Ramos (cell line): ENCODE measurements around the gene SRGAP3.

ENCODE experiments used
- in situ Hi-C: fragments of 300-500 bp; cut with MboI; formaldehyde crosslinking; loops from one replicate; pipeline ENCODE4 v1.14.3; 2022; ENCODE audit warnings: low sequenced_read_pairs; ENCODE audit not compliant: unreplicated experiment

The SRGAP3 gene

DNA sequence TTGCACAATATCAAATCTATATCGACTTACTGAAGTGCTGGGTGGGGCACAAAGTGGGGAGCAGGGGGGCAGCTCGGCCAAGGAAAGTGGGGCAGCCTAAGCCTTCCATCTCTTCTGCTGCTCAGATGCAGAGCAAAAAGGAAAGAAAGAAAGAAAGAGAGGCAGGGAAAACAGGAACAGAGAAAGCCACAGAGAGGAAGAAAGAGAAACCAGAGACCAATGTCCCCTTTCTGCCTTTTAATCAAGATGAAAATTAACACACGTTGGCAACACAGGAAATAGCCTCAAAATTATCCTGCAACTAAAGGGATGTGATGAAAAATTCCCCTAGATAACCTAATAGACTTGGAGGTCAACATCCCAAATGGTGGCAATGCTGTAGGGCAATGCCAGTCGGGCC, 214.0 kb downstream of the SRGAP3 start:
- in situ Hi-C loops: no loop called here

DNA sequence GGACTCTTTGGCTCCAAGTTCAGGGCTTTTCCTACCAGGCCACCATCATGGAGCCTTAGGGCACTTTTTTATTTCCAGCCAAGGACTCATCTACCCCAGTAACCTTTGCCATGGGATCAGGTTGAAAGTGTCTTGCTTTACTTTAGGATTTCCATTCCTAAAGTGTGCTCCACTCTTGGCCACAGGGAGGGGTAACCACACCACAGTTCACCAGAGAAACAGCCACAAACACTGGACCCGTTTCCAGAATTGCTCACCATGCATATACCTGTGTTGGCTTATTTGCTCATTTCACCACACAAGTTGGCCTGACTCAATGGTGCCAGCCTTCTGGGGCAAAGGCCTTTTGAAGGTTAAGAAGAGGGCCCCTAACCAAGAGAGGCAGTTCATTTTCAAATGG, 215.6 kb downstream of the SRGAP3 start:
- in situ Hi-C loops: no loop called here

DNA sequence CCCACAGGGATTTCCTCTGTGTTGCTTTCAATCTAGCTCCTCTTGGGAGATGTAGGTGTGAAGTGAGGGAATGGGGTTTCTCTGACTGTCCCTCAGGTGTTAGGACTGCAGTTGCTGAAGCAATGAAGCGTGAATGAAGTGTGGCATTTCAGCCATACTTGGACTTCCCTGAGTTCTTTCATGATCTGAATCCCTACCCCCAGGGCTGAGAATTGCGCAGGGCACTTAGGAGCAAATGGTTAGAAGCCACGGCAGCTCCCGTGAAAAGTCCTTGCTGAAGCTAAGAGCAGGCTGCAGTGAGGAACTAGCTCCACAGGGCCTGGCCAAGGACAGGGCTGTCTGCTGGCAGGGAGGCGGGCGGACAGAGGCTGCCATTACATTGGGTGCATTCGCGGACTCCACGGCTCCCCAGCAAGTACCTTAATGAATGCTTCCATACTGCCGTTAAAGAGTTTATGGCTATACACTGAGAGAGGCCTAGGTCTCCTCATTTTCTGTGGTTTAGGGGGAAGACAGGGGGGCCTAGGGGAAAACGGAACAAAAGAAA, 217.1 kb downstream of the SRGAP3 start:
- in situ Hi-C loops: no loop called here

DNA sequence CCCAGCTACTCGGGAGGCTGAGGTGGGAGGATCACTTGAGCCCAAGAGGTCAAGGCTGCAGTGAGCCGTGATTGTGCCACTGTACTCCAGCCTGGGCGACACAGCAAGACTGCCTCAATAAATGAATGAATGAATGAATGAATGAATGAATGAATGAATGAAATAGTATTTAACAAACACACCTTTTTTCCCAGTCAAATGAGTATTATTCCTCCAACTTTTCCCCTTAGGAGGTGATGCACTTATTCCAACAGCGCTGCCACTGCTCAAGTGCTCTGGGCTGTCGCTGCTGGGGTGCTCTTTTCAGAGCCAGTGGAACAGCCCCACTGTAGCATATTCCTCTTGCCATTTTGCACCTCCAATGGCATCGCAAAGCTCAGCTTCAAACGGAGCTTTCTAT, 219.4 kb downstream of the SRGAP3 start:
- in situ Hi-C loops: no loop called here

DNA sequence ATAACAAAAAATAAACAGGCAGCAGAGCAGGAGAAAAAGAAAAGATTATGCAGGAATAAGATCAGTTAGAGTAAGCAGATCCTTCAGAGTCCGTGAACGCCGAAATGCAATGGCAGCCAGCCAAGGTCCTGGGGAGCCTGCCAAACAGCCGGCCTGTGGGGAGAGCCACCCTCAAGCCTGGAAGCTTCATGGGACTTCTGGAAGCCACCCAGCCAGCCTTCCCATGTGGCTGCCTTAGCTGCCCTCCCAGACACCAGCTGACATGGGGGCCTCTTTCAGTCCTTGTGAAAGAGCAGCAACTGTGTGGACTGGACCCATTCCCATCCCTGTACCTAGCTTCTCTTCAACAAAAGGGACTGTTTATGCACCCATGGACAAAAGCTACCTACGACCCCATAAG, 221.3 kb downstream of the SRGAP3 start:
- in situ Hi-C loops: no loop called here

DNA sequence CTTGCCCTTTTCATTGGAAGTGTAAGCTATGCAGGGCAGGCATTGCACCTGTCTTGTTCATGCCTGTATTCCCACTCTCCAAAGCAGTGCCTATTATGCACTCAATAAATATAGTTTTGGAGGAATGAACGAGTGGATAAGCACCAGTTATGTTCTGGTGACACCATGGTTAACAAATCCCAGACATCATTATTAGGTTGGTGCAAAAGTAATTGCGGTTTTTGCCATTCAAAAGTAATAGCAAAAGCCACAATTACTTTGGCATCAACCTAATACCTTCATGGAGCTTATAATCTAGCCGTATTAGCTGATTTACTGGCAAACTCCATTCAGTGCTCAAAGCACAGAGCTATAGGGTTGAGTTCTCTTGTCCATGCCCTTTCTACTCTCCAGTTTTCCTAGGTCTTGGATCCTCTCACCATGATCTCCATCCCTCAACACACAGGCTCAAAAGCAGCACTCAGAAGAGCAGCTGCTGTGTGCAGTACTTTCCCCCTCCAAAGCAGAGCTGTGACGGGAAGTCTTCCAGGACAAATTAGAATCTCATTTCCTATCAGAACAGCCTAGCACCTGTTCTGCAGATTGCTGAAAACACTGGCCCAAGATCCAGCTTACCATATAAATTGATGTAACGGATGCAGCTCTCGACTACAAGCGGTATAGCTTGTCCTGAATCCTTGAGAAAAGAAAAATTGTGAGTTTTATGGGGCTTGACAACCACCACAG, 223.0 kb downstream of the SRGAP3 start:
- in situ Hi-C loops: no loop called here

DNA sequence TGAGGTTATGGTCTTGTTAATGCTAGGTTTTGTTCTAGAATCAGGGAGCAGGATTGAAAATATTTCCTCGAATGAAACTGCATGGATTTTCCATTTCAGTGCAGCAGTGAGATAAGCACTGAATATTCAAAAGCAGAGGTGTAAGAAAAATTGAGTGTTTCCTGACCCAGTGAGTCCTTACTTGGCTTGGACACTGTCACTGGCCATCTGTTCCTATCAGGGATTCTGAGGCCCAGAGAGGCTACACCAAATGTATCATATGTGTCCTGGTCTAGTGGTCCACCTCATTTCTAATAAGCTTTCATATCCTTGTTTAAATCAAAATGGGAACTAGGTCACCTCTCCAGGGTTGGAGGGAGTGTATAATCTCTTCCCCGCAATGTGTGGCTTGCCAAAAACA, 225.1 kb downstream of the SRGAP3 start:
- in situ Hi-C loops: no loop called here

DNA sequence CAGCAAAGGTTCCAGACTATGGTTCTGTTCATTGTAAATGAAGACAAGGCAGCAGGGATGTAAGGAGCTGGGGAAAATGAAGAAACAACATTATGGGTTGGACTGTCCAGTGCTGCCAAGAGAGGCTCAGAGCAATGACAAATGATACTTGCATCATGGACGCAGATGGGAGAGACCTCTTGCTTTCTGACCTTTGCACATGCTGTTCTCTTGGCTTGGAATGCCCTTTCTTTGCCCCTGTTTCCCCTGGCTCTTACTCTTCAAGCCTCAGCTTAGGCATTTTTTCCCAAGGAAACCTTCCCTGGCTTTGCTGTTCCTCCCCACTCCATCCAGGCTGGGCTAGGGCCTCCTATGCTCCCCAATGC, 226.2 kb downstream of the SRGAP3 start:
- in situ Hi-C loops: no loop called here

DNA sequence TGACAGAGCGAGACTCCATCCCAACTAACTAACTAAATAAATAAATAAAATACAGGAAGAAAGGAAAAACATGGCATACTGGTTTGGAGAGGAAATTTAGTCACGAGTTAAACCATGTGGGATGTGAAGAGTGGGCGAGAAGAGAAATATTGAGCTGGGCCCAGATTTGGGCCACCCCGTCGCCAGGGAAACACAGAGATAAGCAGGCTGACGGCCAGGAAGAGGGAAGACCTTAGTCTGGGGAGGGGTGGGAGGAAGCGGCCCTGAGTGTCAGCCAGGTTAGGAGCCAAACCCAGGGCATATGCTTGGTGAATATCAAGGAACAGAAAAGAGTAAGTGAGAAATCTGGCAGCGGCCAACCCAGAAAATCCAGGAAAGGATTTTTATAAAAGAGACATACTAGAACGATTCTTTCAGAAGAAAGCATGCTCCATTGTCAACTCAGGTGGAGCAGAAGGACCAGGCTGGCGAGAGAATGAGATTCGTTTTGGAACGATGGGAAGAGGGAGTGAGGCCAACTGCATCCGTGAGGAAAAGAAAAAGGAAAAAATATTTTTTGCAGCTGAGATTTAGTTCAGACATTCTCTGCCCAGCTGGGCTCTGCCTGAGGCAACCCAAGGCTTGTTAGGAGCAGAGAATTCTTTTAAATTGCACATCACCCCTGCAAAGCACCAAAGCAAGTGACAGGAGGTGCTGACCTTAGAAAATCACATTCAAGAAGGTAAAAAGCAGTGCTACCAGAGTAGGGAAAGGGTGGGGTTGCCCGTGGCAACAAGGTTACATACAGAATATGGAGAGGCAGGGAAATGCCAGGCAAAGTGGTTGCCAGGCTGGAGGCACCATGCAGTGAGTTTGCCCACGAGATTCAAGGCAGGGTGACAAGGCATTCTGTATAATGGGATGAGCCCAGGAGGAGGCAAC, 226.9 kb downstream of the SRGAP3 start:
- in situ Hi-C loops: no loop called here

DNA sequence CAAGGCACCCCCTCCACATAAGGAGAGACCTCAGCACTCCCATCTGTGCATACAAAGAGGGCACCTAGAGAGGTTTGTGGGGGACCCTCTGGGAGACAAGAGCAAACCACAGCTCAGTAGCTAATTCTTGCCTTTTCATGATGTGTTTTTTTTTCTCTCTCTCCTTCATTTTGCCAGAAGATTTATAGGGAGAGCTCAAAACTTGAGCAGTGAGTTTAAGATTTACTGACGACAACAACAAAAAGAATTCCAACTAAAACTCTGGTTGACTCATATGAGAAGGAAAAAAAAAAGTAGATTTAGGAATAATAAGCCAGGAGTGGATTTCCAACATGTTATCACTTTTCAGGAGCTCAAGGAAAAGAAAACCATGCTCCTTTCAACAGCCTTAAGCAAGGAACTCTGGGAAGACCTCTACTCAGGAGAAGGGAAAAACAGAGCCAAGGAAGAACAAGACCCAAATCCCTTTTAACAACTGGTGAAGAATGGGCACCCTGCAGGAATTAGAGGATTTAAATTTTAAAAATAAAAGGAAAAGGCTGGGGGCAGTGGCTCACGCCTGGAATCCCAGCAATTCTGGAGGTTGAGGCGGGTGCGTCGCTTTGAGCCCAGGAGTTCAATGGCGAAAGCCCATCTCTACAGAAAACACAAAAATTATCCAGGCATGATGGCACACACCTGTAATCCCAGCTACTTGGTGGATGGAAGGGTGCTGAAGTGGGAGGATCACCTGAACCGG, 228.0 kb downstream of the SRGAP3 start:
- in situ Hi-C loops: no loop called here

DNA sequence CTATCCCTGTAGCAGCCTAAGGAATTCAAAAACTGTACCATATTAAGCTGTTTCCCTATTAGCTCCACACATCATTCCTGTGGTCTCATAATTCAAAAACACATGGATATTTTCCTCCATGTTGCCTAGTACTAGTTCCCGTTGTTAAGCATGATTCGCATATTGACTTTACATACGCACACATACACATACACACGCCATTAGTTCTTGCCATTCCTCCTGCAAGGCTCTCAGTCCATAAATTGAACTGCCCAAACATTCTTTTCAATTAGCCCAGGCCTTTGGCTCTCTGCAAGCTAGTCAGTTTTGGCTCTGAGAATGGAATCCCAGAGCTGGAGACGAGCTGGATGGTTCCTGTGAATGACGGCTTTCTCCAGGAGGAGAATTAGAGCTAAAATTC, 229.0 kb downstream of the SRGAP3 start:
- in situ Hi-C loops: no loop called here

DNA sequence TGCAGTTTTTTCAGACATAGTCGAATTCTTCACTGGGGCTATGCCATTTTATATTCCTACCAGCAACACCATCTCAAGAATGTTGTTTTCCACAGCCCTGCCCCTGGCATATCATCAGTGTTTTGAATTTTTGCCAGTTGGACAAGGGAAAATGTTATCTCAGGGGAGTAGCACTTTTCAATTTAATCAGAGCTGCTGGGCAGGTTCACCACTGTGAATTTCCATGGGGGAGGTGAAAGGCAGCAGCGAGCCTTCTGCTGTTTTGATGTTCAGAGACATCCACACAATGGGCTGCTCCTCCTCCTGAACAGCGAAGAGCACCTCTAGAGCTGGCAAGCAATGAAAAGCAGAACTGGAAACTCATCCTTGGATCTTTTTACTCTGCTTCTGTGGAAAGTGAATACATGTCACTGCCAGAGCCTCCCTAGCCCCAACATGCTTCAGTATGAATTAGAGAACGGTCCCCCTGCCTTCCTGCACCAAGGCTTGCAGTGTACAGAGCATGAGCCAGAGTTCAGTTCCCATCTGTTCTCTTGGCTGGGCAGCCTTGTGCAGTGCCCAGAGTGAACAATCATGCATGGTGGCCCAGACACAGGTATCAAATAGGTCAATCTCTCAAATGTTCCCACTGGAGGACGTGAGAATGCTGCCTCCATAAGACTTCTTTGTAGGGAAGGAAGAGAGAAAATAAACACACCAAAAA, 230.0 kb downstream of the SRGAP3 start:
- in situ Hi-C loops: no loop called here

DNA sequence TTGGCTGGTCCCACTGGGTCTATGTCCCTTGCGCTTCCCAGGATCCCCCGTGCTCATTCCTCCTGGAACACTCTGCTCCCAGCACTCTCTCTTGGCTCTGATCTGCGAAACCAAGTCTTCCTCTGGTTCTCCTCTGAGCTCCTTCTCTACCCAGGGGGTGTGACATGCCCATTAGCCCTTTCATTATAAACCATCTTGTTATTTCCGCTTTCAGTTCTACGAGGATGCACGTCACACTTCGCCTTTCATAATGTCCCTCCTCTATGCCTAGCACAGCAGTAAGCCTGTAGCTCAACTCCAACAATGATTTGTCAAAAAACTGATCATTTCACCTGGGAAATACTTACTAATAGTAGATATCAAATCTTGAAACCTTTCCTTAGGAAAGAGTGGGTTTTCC, 234.2 kb downstream of the SRGAP3 start:
- in situ Hi-C loops: no loop called here

DNA sequence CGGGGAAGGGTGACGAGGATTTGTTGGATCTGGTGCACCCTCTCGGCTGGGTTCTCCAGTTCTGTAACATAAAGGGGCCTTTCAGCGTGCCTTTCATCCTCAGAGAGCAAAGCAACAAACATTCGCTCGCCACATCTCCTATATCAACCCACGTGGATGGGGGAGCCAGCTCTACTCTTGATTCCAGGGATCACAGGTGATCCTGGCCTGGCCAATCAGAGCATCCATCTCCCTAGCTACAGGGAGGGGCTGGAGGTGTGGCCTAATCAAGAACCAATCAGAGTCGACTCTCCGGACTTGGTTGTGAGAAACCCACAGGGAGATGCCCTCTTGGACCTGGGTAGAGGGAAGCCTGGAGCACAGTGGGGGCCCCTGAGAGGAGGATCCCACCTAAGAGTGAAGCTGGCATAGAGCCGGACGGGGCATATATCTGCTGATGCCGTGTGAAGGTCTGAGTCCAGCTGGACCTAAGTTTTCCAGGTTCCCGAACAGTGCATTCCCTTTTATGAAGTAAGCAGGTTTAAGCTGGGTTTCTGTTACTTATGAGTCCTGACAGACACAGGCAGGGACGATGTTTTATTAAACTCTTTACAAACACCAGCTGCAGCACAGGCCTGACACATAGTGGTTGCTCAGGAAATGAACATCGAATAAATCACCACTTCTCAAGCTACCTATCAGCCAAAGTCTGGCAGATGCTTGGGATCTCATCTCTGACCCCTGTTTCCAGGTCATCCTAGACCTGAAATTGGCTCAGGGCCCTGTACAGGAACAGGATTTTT, 235.5 kb downstream of the SRGAP3 start:
- in situ Hi-C loops: no loop called here

DNA sequence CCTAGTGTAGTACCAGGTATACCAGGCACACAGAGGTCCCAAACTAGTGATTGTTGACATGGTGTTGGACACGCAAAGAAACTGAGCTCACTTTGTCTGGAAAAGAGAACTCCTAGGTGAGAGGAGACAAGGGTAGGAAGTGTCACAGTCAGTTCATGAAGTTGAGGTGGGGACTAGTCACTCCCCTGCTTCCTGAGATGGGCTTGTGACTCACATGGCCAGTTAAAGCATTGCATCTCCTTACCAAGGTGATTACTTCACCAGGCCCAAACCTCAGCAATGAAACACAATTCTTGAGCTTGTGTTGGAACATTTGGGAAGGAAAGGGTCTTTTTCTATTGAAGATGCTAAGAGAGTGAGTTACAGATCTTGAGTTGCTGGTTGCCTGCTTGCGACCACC, 236.9 kb downstream of the SRGAP3 start:
- in situ Hi-C loops: no loop called here

DNA sequence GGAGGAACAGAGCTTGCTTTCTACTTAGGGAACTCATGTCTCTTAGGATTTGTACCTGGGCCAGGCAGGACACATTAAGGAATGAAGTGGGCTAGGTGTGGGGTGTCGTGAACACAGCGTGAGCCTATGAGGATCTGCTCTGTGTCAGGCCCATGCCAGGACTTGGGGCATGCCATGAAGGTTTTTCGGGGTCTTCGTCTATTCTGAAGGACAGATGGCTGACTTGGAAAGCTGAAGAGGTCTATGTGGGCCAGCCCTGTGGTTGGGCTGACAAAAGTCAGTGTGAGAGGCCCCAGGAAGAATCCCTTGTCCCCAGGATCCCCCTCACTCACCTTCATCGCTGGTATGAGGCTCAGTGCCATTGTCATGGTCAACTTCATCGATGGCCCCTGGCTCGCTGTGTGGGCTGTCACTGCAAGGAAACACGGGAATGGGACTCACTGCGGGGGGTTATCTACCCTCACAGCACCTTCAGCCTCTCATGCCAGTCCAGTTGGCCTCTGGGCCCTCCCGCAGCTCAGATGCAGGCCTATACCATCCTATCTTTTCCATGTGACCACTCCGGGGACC, 239.4 kb downstream of the SRGAP3 start:
- in situ Hi-C loops: no loop called here

DNA sequence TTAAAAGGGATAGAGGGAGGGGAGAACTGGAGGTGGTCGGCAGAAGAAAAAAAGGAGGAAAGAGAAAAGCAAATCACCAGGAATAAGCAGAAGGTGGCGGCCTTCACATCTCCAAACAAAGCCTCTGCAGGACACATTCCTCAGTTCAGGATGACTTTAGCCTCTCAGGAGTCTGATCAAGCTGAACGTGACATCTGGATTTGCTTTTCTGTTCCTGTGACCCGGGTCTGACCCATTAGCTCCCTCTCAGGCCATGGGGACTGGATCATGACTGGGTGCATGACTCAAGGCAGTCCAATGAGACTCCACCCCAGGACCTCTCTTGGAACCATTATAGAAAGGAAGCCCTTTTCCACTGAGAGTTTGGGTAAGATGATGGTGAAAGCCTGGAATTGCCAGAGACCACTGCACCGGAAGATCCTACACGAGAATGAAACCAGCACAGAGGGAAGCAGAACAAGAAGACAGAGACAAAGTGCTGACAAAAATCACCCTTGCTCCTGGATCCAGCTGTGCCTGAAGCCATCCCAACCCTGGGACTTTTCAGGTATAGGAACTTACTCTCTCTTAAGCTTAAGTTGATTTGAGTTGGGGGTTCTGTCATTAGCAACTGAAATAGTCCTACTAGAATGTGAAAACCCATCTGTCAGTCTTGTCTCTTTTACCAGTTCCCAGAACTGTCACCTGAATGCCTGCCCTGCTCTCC, 240.7 kb downstream of the SRGAP3 start:
- in situ Hi-C loops: no loop called here

DNA sequence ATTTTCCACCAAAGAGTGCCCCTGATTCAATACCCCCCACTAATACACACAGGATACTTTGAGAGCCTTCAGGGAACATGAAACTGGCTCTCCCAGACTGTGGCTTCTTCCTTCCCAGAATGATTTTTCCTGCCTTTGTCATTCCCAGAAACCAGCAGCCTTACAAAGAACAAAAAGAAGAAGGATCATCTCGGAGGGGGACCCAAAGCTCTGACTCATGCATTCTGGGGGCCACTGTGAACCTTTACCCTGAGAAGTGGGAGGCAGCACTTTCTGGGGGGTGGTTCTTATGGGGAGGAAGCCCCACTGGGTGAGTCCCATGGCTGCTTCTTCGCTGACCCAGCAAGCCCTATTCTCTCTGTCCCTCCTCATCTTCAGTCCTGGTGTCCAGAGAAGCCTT, 241.5 kb downstream of the SRGAP3 start:
- in situ Hi-C loops: no loop called here
